Heart right ventricle (tissue), 16 donors: Measurements from ENCODE around the gene YARS1. TPM values are rescaled to one million over a fixed set of nuclear protein-coding genes. Genes with fewer than 3 reads are reported as not detected.

Experiments used
- ATAC-seq, 8 donors: fragments of 200-7000 bp; cut with Tn5 transposase; one replicate each; pipeline ENCODE4 v1.9.1; 2020; ENCODE audit warnings: mild to moderate bottlenecking in 8 of 8, moderate library complexity in 8 of 8, moderate number of reproducible peaks in 1 of 8
- DNase-seq, 2 donors: peaks; one replicate each; pipeline ENCODE4 v3.0.0-alpha.2; 2020
- H3K27ac ChIP-seq, 10 donors: fragments of 200-600 bp; sonication (generic) in 2 of 10; one replicate each; pipeline versions ENCODE4 v1.5.0 to v1.8.0; 2020 to 2022; ENCODE audit warnings: mild to moderate bottlenecking in 3 of 10
- H3K27me3 ChIP-seq, 7 donors: fragments of 200-600 bp; one replicate each; pipeline ENCODE4 v1.8.0; 2021 to 2022; ENCODE audit warnings: mild to moderate bottlenecking in 2 of 7
- H3K36me3 ChIP-seq, 9 donors: fragments of 200-600 bp; sonication (generic) in 1 of 9; one replicate each; pipeline versions ENCODE4 v1.5.0 to v1.8.0; 2020 to 2022; ENCODE audit warnings: mild to moderate bottlenecking in 2 of 9
- H3K4me1 ChIP-seq, 9 donors: fragments of 200-600 bp; sonication (generic) in 1 of 9; one replicate each; pipeline versions ENCODE4 v1.5.0 to v1.8.0; 2020 to 2022; ENCODE audit warnings: mild to moderate bottlenecking in 4 of 9
- H3K4me3 ChIP-seq, 10 donors: fragments of 200-600 bp; sonication (generic) in 2 of 10; one replicate each; pipeline versions ENCODE4 v1.5.0 to v1.8.0; 2020 to 2022; ENCODE audit warnings: mild to moderate bottlenecking in 7 of 10, moderate library complexity in 2 of 10
- H3K9me3 ChIP-seq, 11 donors: fragments of 200-600 bp in 10 of 11; sonication (generic) in 2 of 11; one replicate each; pipeline versions ENCODE4 v1.5.0 to v1.8.0; 2013 to 2022; ENCODE audit warnings: mild to moderate bottlenecking in 2 of 11, control low read depth in 1 of 11, moderate library complexity in 1 of 11
- WGBS, 2 donors: extraction: QIAGEN DNeasy Blood & Tissue Kit; methylation state at CpG; one replicate each; pipeline ENCODE4 v1.1.7; 2013; ENCODE audit warnings: inconsistent platforms in 1 of 2; 5-methylcytosine and 5-hydroxymethylcytosine counted together
- intact Hi-C, 10 donors: fragments of 100-400 bp; cut with DNase I; formaldehyde crosslinking; loops; one replicate each; pipeline versions ENCODE4 v1.11.1 to v1.14.2; 2022
- polyA plus RNA-seq, 2 donors: library from polyadenylated mRNA; stranded (reverse); fragments of 200-250 nt; gene quantifications; one replicate each; pipeline ENCODE4 v1.2.3, GENCODE V29; 2013
- total RNA-seq, 10 donors: library from RNA; stranded (reverse); fragmentation: NEBNext Ultra II Directional in 3 of 10; extraction: Animal tissue kit (Norgen Biotek cat#: 25700) in 3 of 10; gene quantifications; one replicate each; pipeline versions ENCODE4 v1.2.1 to v1.2.4, GENCODE V29; 2021 to 2023
- TF ChIP-seq, protein P1 (sequence below), 9 donors: fragments of 200-600 bp; sonication (generic) in 2 of 9; IDR thresholded peaks; one replicate each; pipeline versions ENCODE4 v1.5.0 to v1.8.0; 2021 to 2022; ENCODE audit warnings: antibody characterized with exemption in 9 of 9, mild to moderate bottlenecking in 5 of 9, moderate library complexity in 1 of 9
- donor health status: Arrhythmogenic right ventricular cardiomyopathy.
- donor health status: ischemic (EF 13 %, LVEDD 7.1; RV severe dilation, severe dysfunction).
- donor health status: healthy with polysubstance abuse.
- donor health status: DM: no; HTN: yes; CAD: no.
- donor health status: DM: no; HTN: no; CAD: no.
- donor health status: ischemic (EF 25% LVEDD 6.9; RV normal size, moderate dysfunction).
- donor health status: ischemic (EF 25% LVEDD 5.7; RV mildly dilated, moderate dysfunction).
- donor health status: healthy.
- donor health status: DM: yes; HTN: yes; CAD: no.
- donor health status: Ischemic cardiomyopathy.
- donor health status: ischemic (EF 35%, LVEDD 5.7; RV mildly dilated, moderate dysfunction).
- donor health status: nonischemic (EF 11% LVEDD 7.7; RV severe dilation, severe dysfunction).
- donor health status: DM: yes; HTN: yes; CAD: no.
- donor health status: PGD.
- donor health status: ischemic (EF 29% LVEDD 5.4; RV normal size, mild dysfunction).
- donor health status: nonischemic (EF 23%, LVEDD 6.1; RV moderate dilation, normal function).

YARS1 gene
- total and polyA plus RNA-seq, 12 donors, result 20.5 to 48.5 (median 31.0) TPM

DNA sequence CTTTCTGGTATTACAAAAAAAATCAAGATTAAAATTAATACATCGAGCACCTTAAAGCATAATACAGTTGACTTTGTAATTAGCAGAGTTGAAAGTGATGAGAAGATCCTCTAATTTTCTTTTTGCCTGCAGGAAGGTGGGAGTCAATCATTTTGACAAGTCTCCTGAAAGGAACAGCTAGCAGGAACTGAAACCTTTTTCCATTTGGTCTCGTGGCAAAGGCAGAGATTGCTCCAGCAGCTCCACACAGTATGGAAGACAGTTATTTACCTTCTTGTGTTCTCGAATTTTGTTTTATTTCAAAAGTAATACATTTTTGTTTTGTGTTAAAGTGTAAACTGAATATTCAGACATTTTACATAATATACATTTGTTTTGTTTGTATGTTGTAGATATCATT lies 8.0 kb upstream of the YARS1 start:
- Histone ChIP-seq H3K36me3 (peaks cover 0 to 60% (median 33%) of the 10 kb centered on the region in 9 donors), H3K27me3 (no peaks in the 10 kb centered on the region)

DNA sequence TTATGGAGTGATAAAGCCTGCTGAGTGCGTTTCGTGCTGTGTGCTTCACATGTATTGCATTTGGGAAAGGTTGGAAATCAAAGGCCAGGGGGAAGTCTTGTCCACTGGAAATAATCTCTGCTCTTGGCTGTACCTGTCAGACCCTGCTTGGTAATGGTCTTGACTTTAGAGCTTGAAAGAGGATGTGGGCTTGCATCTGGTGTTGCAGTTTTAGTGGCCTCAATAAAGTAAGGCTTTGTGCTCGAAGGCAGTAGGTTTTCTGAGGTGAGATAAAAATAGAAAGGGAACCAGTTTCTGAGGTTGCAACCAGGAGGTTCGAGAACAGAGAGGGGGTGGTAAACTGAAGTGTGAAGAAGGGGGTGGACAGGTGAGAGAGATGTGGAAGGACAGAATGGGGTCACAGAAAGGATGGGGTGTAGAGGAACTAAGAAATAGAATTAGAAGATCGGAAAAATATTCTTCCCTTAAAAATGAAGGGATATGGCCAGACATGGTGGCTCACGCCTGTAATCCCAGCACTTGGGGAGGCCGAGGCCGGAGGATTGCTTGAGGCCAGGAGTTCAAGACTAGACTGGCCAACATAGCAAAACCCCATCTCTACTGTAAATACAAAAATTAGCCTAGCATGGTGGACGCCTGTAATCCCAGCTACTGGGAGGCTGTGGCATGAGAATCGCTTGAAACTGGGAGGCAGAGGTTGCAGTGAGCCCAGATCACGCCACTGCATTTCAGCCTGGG lies 1.8 kb upstream of the YARS1 start:
- peaks cover 0 to 10% (median 0%) of the 10 kb centered on the region in 9 donors for H3K36me3 ChIP-seq
- TF ChIP-seq, protein P1, sequence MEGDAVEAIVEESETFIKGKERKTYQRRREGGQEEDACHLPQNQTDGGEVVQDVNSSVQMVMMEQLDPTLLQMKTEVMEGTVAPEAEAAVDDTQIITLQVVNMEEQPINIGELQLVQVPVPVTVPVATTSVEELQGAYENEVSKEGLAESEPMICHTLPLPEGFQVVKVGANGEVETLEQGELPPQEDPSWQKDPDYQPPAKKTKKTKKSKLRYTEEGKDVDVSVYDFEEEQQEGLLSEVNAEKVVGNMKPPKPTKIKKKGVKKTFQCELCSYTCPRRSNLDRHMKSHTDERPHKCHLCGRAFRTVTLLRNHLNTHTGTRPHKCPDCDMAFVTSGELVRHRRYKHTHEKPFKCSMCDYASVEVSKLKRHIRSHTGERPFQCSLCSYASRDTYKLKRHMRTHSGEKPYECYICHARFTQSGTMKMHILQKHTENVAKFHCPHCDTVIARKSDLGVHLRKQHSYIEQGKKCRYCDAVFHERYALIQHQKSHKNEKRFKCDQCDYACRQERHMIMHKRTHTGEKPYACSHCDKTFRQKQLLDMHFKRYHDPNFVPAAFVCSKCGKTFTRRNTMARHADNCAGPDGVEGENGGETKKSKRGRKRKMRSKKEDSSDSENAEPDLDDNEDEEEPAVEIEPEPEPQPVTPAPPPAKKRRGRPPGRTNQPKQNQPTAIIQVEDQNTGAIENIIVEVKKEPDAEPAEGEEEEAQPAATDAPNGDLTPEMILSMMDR (IDR thresholded peaks at IDR 0.05), result no peak
- no peak for ATAC-seq
- H3K9me3 ChIP-seq, result no peaks in the 10 kb centered on the region
- intact Hi-C loops, result loop anchor here in 3 of 10 donors (5.0 to 10.0 kb wide), 2 partner anchors 53 to 266 kb away; partner anchors contain the start of genes FNDC5 (in 3 of the 3) and AZIN2 (in 1 of the 3)
- peak overlapping the region; percentile 80 to 100 (median 90) for H3K4me3 ChIP-seq
- H3K27me3 ChIP-seq, result no peaks in the 10 kb centered on the region
- 71% methylated on average over 11 of the region's 11 CpGs for WGBS, 2 donors
- no peak for DNase-seq
- peak overlapping the region in 9 of 10 donors; percentile 92 to 99 (median 98) for H3K27ac ChIP-seq
- peaks cover 3 to 48% (median 41%) of the 10 kb centered on the region in 9 donors for H3K4me1 ChIP-seq

More for the DNA sequence above, 8.0 kb upstream of the YARS1 start:
- Histone ChIP-seq H3K4me3 (no peak overlapping the region), H3K9me3 (no peaks in the 10 kb centered on the region), H3K4me1 (peaks cover 0 to 5% (median 0%) of the 10 kb centered on the region in 9 donors), H3K27ac (no peak overlapping the region)
- intact Hi-C loops, result loop anchor here in 2 of 10 donors (5.0 to 10.0 kb wide), 2 partner anchors 42 to 50 kb away; partner anchors contain the start of gene FNDC5 (in 1 of the 2)
- TF ChIP-seq, protein P1 (IDR thresholded peaks at IDR 0.05), result no peak
- no peak for DNase-seq
- 75 to 88% methylated on average over 3 of the region's 3 CpGs for WGBS, 2 donors
- ATAC-seq, result no peak

DNA sequence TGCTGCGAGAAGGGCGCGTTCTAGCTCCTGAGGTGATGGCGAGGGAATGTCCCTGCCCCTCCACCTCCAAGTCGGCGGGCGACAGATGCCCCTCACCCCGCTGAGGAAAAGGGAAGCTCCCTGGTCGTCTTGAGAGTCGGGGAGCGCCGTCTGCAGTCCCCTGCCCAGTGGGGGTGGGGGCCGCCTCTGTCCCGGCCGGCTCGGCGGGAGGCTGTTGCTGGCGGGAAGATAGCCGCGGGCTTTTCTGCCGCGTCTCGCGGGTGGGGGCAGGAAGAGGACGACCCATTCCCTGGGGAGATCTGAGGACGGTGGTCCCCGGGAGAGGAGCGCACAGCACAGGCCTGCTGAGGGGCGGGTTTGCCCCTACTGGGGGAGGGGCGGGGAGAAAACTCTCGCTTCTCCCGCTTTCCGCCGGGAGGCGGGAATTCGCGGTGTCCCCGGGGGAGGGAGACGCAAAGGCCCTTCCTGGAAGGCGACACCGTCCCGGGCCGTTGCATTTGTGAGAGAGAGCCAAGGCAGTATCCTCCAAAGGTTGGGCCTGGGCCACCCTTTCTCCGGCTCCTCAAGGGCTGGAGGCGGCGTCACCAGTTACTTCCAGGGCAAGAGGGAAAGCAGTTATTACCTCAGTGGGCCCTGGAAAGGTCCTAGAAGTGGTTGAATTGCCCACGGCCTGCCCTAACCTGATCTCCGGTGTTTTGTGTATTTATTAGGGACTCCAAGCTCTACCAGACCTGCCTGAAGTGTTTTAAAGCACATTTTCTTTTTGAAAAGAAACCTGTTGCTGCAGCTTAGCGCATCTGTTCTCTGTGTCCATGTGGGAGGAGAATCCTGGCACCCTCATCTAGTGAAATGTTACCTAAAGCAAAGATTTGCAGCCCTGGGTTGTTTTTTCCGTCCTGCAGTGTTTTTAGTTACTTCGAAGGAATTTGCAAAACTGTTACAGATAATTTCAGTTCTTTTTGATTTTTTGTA lies 943 bp upstream of the YARS1 start:
- H3K27me3 ChIP-seq, result no peaks in the 10 kb centered on the region
- peaks cover 0 to 10% (median 0%) of the 10 kb centered on the region in 9 donors for H3K36me3 ChIP-seq
- H3K27ac ChIP-seq, result peak overlapping the region; percentile 83 to 99 (median 98)
- H3K4me1 ChIP-seq, result peaks cover 3 to 54% (median 41%) of the 10 kb centered on the region in 9 donors
- peak; percentile 82 to 86 for DNase-seq
- TF ChIP-seq, protein P1 (IDR thresholded peaks at IDR 0.05), result peak in 1 of 9 donors; percentile 10
- 1 to 2% methylated on average over 46 to 51 of the region's 51 CpGs for WGBS, 2 donors
- H3K9me3 ChIP-seq, result no peaks in the 10 kb centered on the region
- peak; percentile 53 to 80 (median 66) for ATAC-seq
- H3K4me3 ChIP-seq, result peak overlapping the region; percentile 80 to 100 (median 90)
- intact Hi-C loops, result loop anchor here in 3 of 10 donors (5.0 to 10.0 kb wide), 2 partner anchors 54 to 267 kb away; partner anchors contain the start of genes FNDC5 (in 3 of the 3) and AZIN2 (in 1 of the 3)
